Choroid plexus epithelial cell (primary cell): Measurements from ENCODE around the gene GTF2B.
A peak's percentile ranks its signal among the peaks of the same experiment; 100 is the strongest.

Experiments used
- DNase-seq: peaks from one replicate; pipeline ENCODE4 v3.0.0-alpha.2; 2010; ENCODE audit warnings: low read depth
- H3K4me3 ChIP-seq: 2 replicates; pipeline ENCODE4 v1.5.1; 2011; ENCODE audit warnings: low read depth, mild to moderate bottlenecking, control low read depth, low read length, moderate library complexity
- TF ChIP-seq, protein P1 (sequence below): conservative IDR thresholded peaks from 2 replicates; pipeline ENCODE4 v1.5.1; 2011; ENCODE audit warnings: low read depth, mild to moderate bottlenecking, control low read depth, inconsistent platforms, low read length, moderate library complexity

Gene GTF2B

DNA sequence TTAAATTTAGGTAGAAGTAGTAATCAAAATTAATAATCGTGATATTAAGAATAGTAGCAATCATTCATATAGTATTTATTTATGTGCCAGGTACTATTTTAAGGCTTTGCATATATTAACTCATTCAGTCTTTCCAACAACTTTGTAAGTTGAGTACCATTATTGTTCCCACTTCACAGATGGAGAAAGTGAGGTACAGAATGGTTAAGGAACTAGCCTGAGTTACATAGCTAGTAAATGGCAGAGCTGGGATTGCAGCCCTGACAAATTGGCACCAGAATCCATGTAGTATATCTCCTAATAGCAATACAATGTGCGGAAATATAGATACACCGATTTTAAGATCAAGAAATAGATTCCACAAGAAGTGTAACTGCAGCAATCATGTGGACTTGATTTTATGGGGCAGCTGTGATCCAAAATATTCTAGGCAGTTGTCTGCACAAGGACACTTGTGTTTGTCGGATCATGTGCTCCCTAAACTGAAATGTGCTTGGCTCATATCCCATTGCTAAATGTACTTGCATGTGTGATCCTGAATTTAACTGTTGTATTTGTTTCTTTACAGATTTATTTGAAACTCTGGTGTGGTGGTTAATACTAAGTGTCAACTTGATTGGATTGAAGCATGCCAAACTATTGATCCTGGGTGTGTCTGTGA, 5.8 kb upstream of the GTF2B start:
- TF ChIP-seq, protein P1, sequence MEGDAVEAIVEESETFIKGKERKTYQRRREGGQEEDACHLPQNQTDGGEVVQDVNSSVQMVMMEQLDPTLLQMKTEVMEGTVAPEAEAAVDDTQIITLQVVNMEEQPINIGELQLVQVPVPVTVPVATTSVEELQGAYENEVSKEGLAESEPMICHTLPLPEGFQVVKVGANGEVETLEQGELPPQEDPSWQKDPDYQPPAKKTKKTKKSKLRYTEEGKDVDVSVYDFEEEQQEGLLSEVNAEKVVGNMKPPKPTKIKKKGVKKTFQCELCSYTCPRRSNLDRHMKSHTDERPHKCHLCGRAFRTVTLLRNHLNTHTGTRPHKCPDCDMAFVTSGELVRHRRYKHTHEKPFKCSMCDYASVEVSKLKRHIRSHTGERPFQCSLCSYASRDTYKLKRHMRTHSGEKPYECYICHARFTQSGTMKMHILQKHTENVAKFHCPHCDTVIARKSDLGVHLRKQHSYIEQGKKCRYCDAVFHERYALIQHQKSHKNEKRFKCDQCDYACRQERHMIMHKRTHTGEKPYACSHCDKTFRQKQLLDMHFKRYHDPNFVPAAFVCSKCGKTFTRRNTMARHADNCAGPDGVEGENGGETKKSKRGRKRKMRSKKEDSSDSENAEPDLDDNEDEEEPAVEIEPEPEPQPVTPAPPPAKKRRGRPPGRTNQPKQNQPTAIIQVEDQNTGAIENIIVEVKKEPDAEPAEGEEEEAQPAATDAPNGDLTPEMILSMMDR = no peak
- no peak overlapping the region for H3K4me3 ChIP-seq
- no peak for DNase-seq

DNA sequence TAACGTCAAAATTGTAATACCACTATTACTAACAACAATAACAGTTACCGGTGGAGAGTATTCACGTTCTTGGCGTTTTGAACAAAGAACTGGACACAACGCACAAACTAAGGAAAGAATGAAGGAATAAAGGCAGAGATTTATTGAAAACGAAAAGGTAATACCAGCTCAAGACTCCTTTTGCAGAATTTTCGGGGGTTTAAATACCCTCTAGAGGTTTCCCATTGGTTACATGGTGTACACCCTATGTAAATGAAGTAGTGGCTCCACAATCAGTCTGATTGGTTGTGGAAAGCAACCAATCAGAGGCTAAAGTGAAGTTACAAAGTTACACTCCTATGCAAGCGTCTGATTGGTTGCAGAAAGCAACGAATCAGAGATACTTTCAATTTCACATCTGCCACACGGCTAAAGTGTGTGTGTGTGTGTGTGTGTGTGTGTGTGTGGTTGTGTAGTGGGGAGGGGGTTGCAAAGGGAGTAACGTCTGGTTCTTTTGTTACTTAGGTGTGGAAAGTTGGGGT, 1.1 kb upstream of the GTF2B start:
- H3K4me3 ChIP-seq = peak overlapping the region; percentile 79
- DNase-seq = peak; percentile 75
- TF ChIP-seq, protein P1 = no peak

DNA sequence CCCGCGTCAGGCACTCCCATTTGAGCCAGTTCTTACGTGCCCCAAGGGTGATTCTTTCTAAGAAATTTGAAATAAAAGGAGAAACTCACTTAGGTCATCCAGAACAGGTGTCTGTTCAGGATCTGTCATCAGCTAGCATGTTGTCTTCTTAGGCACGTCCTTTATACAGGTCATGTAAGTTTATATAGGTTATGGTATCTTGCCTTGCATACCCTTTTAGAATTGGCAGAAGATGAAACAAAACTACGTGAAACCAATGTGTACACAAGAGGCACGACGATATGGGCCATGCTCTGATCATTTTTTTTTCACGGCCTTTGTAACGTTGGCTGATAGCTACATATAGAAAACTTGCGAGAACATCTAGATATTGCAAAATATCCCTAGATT, 579 bp upstream of the GTF2B start:
- TF ChIP-seq, protein P1 = no peak
- DNase-seq = peak; percentile 3
- H3K4me3 ChIP-seq = peak overlapping the region; percentile 79

DNA sequence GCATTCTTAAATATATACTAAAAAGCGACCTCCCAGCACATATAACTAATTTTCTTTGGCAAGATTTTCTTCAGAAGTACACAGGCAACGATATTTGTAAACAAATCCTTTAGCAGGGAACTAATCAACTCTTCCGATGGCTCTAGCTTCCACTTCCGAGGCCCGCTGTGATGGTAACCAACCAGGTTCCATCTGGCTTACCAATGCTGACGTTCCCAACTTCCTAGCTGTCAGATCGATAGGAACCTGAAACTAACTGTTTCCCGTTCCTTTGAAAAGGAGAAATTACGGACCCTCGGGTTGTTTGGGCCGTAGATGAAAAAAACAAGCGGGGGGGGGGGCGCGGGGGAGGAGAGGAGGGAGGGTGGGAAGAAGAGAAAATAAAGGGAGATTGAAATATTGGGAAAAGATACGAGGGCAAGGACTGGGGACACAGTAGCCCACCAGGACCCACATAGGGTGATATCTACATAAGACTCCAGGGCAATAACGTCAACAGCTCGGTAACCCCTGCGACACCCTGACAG, 513 bp downstream of the GTF2B start:
- DNase-seq = peak; percentile 50
- H3K4me3 ChIP-seq = peak overlapping the region; percentile 79
- TF ChIP-seq, protein P1 = no peak

DNA sequence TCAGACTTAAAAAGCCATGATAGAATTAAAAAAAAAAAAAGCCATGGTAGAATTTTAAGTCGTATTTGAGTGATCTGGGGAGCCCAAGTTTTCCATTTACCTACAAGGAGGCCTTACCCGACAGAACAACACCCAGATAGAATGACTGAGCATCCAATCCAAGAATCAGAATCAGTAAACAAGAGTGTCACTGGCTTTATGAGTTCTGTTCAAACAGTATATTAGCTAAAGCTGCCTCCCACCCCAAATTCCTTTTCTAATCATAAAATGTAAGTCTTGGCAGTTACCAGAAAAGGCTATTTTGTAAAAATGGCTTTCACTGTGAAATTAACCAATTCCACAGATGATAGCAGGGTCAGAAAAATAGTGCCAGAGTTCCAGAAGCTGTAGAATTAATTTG, 1.2 kb downstream of the GTF2B start:
- H3K4me3 ChIP-seq = peak overlapping the region; percentile 79
- DNase-seq = no peak
- TF ChIP-seq, protein P1 = no peak

DNA sequence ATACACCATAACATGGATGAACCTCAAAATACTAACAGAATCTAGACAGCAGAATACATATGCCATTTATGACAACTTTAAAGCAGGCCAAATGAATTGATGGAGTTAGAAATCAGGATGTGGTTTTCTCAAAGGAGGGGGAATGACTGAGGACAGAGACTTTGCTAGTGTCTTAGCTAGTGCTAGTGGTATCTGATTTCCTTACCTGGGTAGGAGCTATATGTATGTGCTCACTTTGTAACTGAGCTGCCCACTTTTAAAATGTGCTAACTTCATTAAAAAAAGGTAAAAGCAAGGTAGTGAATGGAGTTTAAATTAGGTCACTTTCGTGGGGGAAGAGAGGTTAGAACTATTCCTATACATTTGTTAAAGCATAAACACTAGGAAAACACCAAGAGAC, 2.6 kb downstream of the GTF2B start:
- TF ChIP-seq, protein P1 = no peak
- no peak for DNase-seq
- no peak overlapping the region for H3K4me3 ChIP-seq

DNA sequence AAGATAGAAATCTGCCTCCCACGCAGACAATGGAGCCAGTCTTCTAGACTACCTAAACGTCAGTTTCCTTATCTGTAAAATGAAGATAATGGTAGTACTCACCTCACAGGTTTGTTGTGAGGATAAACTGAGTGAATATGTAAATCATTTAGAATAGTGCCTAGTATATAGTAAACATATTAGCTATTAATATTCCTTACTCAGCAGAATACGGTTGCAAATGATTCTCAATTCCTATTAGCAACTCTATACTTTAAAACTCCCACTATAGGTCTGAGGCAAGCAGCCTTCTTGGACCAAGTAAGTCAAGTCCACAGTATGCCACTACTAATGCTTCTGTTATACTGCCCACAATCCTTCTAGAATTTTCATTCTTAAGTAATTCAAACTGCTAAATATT, 5.4 kb downstream of the GTF2B start:
- no peak for DNase-seq
- H3K4me3 ChIP-seq = no peak overlapping the region
- TF ChIP-seq, protein P1 = no peak
